22Rv1 (cell line): Measurements from ENCODE around the gene SLC36A3.
"Not testable (repeated sequence)": the region's sequence is repeated elsewhere in the genome, so short reads cannot be mapped to it uniquely, and the experiment has no call there.

Experiments
- H3K27ac ChIP-seq: fragments of 450-650 bp; 2 replicates; pipeline ENCODE4 v1.5.1; 2017
- CTCF ChIP-seq: fragments of 450-650 bp; IDR thresholded peaks from 2 replicates; pipeline ENCODE4 v1.5.1; 2017; ENCODE audit warnings: mild to moderate bottlenecking
- ZFX ChIP-seq: fragments of 450-650 bp; IDR thresholded peaks from 2 replicates; pipeline ENCODE4 v1.6.1; 2017; ENCODE audit warnings: antibody characterized with exemption, borderline replicate concordance

The SLC36A3 gene

GRCh38 chr5:151245680-151246219 lies 57.8 kb downstream of the SLC36A3 start:
- H3K27ac ChIP-seq, result no peak overlapping the region
- TF ChIP-seq ZFX (no peak), CTCF (no peak)

GRCh38 chr5:151244206-151244605 lies 59.4 kb downstream of the SLC36A3 start:
- no peak overlapping the region for H3K27ac ChIP-seq
- no peak for TF ChIP-seq CTCF
- TF ChIP-seq ZFX, result no peak

- TF ChIP-seq CTCF (no peak), ZFX (no peak)
- H3K27ac ChIP-seq, result no peak overlapping the region
Observed at GRCh38 chr5:151243564-151243963, 60.0 kb downstream of the SLC36A3 start.

GRCh38 chr5:151243127-151243526 lies 60.4 kb downstream of the SLC36A3 start:
- TF ChIP-seq CTCF (no peak), ZFX (no peak)
- H3K27ac ChIP-seq, result no peak overlapping the region

- TF ChIP-seq ZFX, result no peak
- TF ChIP-seq CTCF, result no peak
- no peak overlapping the region for H3K27ac ChIP-seq
Observed at GRCh38 chr5:151240924-151241635, 62.5 kb downstream of the SLC36A3 start.

- H3K27ac ChIP-seq, result not testable (repeated sequence)
Observed at GRCh38 chr5:151240268-151240835, 63.2 kb downstream of the SLC36A3 start.

- no peak overlapping the region for H3K27ac ChIP-seq
- TF ChIP-seq ZFX, result no peak
- TF ChIP-seq CTCF, result peak; percentile 92
Observed at GRCh38 chr5:151239237-151239861, 64.2 kb downstream of the SLC36A3 start.
